ENCODE results near the gene TOMM40. TPM values are rescaled to one million over a fixed set of nuclear protein-coding genes. Genes with fewer than 3 reads are reported as not detected.
A peak's percentile ranks its signal among the peaks of the same experiment; 100 is the strongest.

TOMM40 gene
- total RNA-seq (2021) = 180 and 190 TPM in 2 replicates
- long read RNA-seq, transcript TOMM40-203 (9 exons, 1,725 nt) = major isoform, 205 of 312 reads
- long read RNA-seq, transcript TOMM40-202 (10 exons, 1,709 nt) = minor isoform, 65 of 312 reads
- long read RNA-seq, transcript TOMM40-201 (10 exons, 1,707 nt) = minor isoform, 10 of 312 reads
- long read RNA-seq, partial matches to known transcripts = 8 of 312 reads
- long read RNA-seq, other reads (novel, unspliced or antisense) = 23 of 312 reads

- DNase-seq = no peak
- no peak within 1 kb of the TSS for H4K8ac ChIP-seq (replicated peaks; ENCODE audit: insufficient read length, low read depth, low read length)
- no peak within 1 kb of the TSS for H2BK15ac ChIP-seq (ENCODE audit: low read depth, low read length)
- H3K23me2 ChIP-seq (ENCODE audit: insufficient read length, low read depth, low read length, poor library complexity, severe bottlenecking) = peaks cover 6% of the 10 kb centered on the region
- peak within 1 kb of the TSS; percentile 81 to 97 for H3K4me3 Mint-ChIP-seq
- peak within 1 kb of the TSS; percentile 95 to 100 (median 97) for H3K27ac Mint-ChIP-seq
- H3K4me1 Mint-ChIP-seq = peaks cover 3 to 23% of the 10 kb centered on the region in 2 experiments
- H3K4me1 ChIP-seq (ENCODE audit: insufficient read depth, low read length) = peaks cover 6% of the 10 kb centered on the region; the same call in 1 of the 2 replicates
- no peak within 1 kb of the TSS for H2BK20ac ChIP-seq (ENCODE audit: low read depth, low read length, poor library complexity, severe bottlenecking)
- no peak for TF ChIP-seq CTCF (conservative IDR thresholded peaks at IDR 0.05)
- H3K27me3 ChIP-seq (ENCODE audit: insufficient read depth, low read length) = no peaks in the 10 kb centered on the region
- peak within 1 kb of the TSS; percentile 87 for H3K9ac ChIP-seq (ENCODE audit: extremely low read depth, insufficient read length, low read length)
- no peak within 1 kb of the TSS for H4K91ac ChIP-seq (ENCODE audit: insufficient read length, low read depth, low read length)
- H2BK5ac ChIP-seq (ENCODE audit: insufficient read length, low read length) = no peak within 1 kb of the TSS
- H4K20me1 ChIP-seq (ENCODE audit: control insufficient read depth, insufficient read depth, insufficient read length) = peaks cover 3% of the 10 kb centered on the region
- H2AFZ ChIP-seq (ENCODE audit: low read length) = no peak within 1 kb of the TSS
- peaks cover 49 to 73% (median 68%) of the 10 kb centered on the region in 3 experiments; a peak in 6 of 7 replicates for H3K36me3 Mint-ChIP-seq (ENCODE audit: insufficient read depth in 1 of 3, low read depth in 3 of 3)
- H3T11ph ChIP-seq (ENCODE audit: low read length) = no peak within 1 kb of the TSS
- no peaks in the 10 kb centered on the region for H3K9me3 ChIP-seq (ENCODE audit: control insufficient read depth, low read depth, low read length)
- H3K79me2 ChIP-seq (ENCODE audit: insufficient read depth, low read length) = peaks cover 12% of the 10 kb centered on the region
- no peak within 1 kb of the TSS for H3K4ac ChIP-seq (ENCODE audit: low read depth, low read length)
- no peak within 1 kb of the TSS for H3K23ac ChIP-seq (ENCODE audit: insufficient read length, low read depth, low read length)
- no peak within 1 kb of the TSS for H3K56ac ChIP-seq (ENCODE audit: insufficient read length, low read depth, low read length)
- H2BK12ac ChIP-seq (ENCODE audit: insufficient read length, low read depth, low read length) = no peak within 1 kb of the TSS
- no CpG with 5 or more reads among the region's 81 CpGs for WGBS (ENCODE audit: extremely low coverage, insufficient read length, low lambda C conversion rate)
- peak within 1 kb of the TSS; percentile 70; the same call in 1 of the 2 replicates for H3K14ac ChIP-seq (ENCODE audit: insufficient read depth, low read length)
- H3K27ac ChIP-seq (ENCODE audit: insufficient read length, low read depth, low read length) = peak within 1 kb of the TSS; percentile 49
- H3K4me2 ChIP-seq (ENCODE audit: insufficient read depth, insufficient read length, low read length) = peak within 1 kb of the TSS; percentile 97
- H4K5ac ChIP-seq (ENCODE audit: insufficient read length, low read depth, low read length) = no peak within 1 kb of the TSS
- no peaks in the 10 kb centered on the region for H3K9me3 Mint-ChIP-seq
- peak within 1 kb of the TSS; percentile 53 for H3K18ac ChIP-seq (ENCODE audit: insufficient read length, low read depth, low read length)
- H3K79me1 ChIP-seq (ENCODE audit: insufficient read depth, low read depth, low read length, poor library complexity, severe bottlenecking) = peaks cover 15% of the 10 kb centered on the region
- no peak within 1 kb of the TSS for H2AK5ac ChIP-seq (ENCODE audit: insufficient read length, low read length)
- H3K27me3 Mint-ChIP-seq (ENCODE audit: low read depth) = no peaks in the 10 kb centered on the region; the same call in 1 of the 2 replicates
- no peak within 1 kb of the TSS for H2BK120ac ChIP-seq (ENCODE audit: low read depth, low read length, poor library complexity, severe bottlenecking)
These were observed at the start of gene TOMM40 for GRCh38 chr19:44891016-44891882. TSS of gene TOMM40 (plus strand) at chr19:44891254. CDS start at chr19:44891416, 162 bp downstream.
